Measurements from ENCODE around the gene CABP1.

CABP1 gene

DNA sequence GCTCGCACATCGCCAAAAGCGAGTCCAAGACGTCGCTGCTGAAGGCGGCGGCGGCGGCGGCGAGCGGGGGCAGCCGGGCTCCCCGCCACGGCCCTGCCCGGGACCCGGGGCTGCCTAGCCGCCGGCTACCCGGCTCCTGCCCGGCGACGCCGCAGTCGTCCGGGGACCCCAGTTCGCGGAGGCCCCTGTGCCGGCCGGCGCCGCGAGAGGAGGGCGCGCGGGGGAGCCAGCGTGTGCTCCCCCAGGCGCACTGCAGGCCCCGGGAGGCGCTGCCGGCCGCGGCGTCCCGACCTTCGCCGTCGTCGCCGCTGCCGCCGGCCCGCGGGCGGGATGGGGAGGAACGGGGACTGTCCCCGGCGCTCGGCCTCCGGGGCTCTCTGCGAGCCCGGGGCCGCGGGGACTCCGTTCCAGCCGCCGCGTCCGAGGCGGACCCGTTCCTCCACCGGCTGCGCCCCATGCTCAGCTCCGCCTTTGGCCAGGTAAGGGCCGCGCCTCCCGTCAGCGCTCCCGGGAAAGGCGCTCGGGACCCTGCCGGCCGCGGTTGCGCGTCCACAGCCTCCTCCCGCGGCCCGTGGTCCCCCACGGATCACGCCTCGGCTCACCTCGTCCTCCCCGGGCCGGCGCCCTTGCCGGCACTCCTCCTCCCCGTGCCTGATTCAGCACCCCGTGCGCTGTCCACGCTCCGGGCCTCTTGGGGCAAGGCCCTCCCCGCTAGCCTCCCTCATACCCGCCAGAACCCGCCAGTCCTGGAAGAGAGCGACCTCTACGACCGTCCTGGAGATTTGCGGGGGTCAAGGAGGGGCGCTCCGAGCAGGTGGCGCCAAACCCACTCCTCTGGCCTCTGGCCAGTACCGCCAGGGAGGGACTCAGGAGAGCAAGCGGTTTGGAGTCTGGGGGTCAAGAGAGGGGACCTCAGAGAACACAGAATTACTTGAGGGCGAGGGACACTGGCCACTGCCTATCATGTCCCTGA lies 721 bp downstream of the CABP1 start:
- DNase-seq (ENCODE audit: low spot score), result peak; percentile 76
- TF ChIP-seq, protein P1, sequence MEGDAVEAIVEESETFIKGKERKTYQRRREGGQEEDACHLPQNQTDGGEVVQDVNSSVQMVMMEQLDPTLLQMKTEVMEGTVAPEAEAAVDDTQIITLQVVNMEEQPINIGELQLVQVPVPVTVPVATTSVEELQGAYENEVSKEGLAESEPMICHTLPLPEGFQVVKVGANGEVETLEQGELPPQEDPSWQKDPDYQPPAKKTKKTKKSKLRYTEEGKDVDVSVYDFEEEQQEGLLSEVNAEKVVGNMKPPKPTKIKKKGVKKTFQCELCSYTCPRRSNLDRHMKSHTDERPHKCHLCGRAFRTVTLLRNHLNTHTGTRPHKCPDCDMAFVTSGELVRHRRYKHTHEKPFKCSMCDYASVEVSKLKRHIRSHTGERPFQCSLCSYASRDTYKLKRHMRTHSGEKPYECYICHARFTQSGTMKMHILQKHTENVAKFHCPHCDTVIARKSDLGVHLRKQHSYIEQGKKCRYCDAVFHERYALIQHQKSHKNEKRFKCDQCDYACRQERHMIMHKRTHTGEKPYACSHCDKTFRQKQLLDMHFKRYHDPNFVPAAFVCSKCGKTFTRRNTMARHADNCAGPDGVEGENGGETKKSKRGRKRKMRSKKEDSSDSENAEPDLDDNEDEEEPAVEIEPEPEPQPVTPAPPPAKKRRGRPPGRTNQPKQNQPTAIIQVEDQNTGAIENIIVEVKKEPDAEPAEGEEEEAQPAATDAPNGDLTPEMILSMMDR (IDR thresholded peaks at IDR 0.05; ENCODE audit: borderline replicate concordance, control extremely low read depth, extremely low read depth, insufficient read depth, missing control alignments), result no peak
- in situ Hi-C loops (cut with MboI; ENCODE audit: low sequenced_read_pairs, unreplicated experiment), result no loop called here

DNA sequence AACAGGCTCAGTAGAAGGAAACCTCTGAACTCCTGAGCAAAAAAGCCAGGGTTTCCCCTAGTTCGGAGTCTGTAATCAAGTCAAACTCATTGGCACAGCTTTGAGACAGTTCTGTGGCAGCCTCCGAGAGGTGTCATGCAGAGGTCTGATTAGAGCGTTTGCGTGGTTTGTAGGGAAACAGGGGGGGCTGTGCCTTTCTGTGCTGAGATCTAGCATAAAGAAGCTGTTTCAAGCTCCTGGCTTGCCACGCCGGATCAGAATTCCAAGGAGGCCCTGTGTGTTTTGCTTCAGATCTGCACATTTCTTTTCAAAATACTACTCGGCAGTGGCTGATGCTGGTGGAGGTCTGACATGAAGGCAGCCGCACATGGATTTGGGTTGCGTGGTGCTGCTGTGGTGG lies 1.7 kb downstream of the CABP1 start:
- in situ Hi-C loops (cut with MboI; ENCODE audit: low sequenced_read_pairs, unreplicated experiment), result no loop called here
- TF ChIP-seq, protein P1 (IDR thresholded peaks at IDR 0.05; ENCODE audit: borderline replicate concordance, control extremely low read depth, extremely low read depth, insufficient read depth, missing control alignments), result no peak
- no peak for DNase-seq (ENCODE audit: low spot score)

GRCh38 chr12:120642826-120643225 lies 2.4 kb downstream of the CABP1 start:
- TF ChIP-seq, protein P1 (IDR thresholded peaks at IDR 0.05; ENCODE audit: borderline replicate concordance, control extremely low read depth, extremely low read depth, insufficient read depth, missing control alignments), result no peak
- in situ Hi-C loops (cut with MboI; ENCODE audit: low sequenced_read_pairs, unreplicated experiment), result no loop called here
- DNase-seq (ENCODE audit: low spot score), result no peak

- TF ChIP-seq, protein P1 (IDR thresholded peaks at IDR 0.05; ENCODE audit: borderline replicate concordance, control extremely low read depth, extremely low read depth, insufficient read depth, missing control alignments), result no peak
- in situ Hi-C loops (cut with MboI; ENCODE audit: low sequenced_read_pairs, unreplicated experiment), result no loop called here
Measured at GRCh38 chr12:120643574-120643973, 3.1 kb downstream of the CABP1 start.

DNA sequence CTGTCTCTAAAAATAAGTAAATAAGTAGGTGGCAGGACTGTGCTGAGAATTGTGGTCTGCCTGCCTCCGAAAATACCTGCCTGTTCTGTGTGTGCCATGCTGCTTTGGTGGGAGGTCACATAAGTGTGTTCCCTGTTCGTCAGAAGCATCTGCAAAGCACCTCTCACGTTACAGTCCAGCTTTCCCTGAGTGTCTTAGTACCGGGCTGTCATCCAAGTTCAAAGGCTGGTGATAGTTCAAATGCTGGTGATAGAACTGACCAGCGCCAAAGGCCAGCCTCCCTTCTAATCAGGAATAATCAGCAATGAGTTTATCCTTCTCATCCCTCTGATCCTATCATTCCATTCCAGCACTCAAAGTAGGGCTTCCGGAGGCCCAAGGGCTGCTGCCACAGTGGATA lies 5.6 kb downstream of the CABP1 start:
- no peak for DNase-seq (ENCODE audit: low spot score)
- in situ Hi-C loops (cut with MboI; ENCODE audit: low sequenced_read_pairs, unreplicated experiment), result no loop called here
- TF ChIP-seq, protein P1 (IDR thresholded peaks at IDR 0.05; ENCODE audit: borderline replicate concordance, control extremely low read depth, extremely low read depth, insufficient read depth, missing control alignments), result no peak

More at GRCh38 chr12:120643574-120643973, 3.1 kb downstream of the CABP1 start:
- DNase-seq (ENCODE audit: low spot score), result no peak

DNA sequence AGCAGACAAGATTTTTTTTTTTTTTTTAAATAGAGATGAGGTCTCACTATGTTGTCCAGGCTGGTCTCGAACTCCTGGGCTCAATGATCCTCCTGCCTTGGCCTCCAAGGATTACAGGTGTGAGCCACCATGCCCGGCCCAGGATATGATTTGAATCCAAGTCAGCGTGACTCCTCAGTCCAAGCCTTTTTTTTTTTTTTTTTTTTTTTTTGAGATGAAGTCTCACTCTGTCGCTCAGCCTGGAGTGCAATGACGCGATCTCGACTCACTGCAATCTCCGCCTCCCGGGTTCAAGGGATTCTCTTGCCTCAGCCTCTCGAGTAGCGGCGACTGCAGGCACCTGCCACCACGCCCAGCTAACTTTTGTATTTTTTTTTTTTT lies 6.9 kb downstream of the CABP1 start:
- no peak for DNase-seq (ENCODE audit: low spot score)
- in situ Hi-C loops (cut with MboI; ENCODE audit: low sequenced_read_pairs, unreplicated experiment), result no loop called here

More for the DNA sequence above, 6.9 kb downstream of the CABP1 start:
- TF ChIP-seq, protein P1 (IDR thresholded peaks at IDR 0.05; ENCODE audit: borderline replicate concordance, control extremely low read depth, extremely low read depth, insufficient read depth, missing control alignments), result no peak
